HL-60/S4 treated with retinoic acid at 250 ng/mL for 4 days and 3 days (cell line): ENCODE results near the gene CDC42SE2.

Experiments
- in situ Hi-C: fragments of 300-500 bp; cut with MboI; formaldehyde crosslinking; loops from 2 replicates; pipeline ENCODE4 v1.7.0; 2022; ENCODE audit warnings: low sequenced_read_pairs

Gene CDC42SE2

DNA sequence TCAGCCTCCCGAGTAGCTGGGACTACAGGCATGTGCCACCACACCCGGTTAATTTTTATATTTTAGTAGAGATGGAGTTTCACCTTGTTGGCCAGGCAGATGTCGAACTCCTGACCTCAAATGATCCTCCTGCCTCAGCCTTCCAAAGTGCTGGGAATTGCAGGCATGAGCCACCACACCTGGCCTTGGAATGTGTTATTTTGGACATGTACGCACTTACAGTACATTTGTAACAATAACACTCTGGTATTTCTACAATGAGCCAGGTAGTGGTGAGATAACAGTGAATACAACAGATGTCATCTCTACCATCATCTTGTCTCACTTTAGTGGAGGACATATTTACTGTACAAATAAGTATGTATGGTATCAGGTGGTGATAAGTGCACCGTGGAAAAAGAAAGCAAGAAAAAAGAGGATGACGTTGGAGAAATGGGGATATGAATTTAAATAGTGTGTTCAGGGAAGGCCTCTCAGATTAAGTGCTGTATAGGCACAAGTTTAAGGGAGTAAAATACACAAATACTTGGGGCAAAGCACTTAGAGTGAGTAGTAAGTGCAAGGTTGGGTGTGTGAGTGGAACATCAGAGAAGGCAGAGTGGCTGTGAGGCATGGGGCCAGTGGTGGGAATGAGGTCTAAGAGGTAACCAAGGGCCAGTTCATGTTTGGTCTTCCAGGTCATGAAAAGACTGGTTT lies 100.1 kb downstream of the CDC42SE2 start:
- in situ Hi-C loops = no loop called here

GRCh38 chr5:131364507-131365050 lies 100.7 kb downstream of the CDC42SE2 start:
- in situ Hi-C loops = no loop called here

- in situ Hi-C loops = no loop called here
Measured at GRCh38 chr5:131366428-131366827, 102.6 kb downstream of the CDC42SE2 start.

GRCh38 chr5:131367219-131367860 lies 103.5 kb downstream of the CDC42SE2 start:
- in situ Hi-C loops = no loop called here

- in situ Hi-C loops = no loop called here
Measured at GRCh38 chr5:131368866-131369265, 105.0 kb downstream of the CDC42SE2 start.

- in situ Hi-C loops = no loop called here
Measured at GRCh38 chr5:131369558-131369957, 105.7 kb downstream of the CDC42SE2 start.

- in situ Hi-C loops = no loop called here
Measured at GRCh38 chr5:131371835-131372234, 108.0 kb downstream of the CDC42SE2 start.

GRCh38 chr5:131373265-131373664 lies 109.4 kb downstream of the CDC42SE2 start:
- in situ Hi-C loops = no loop called here

DNA sequence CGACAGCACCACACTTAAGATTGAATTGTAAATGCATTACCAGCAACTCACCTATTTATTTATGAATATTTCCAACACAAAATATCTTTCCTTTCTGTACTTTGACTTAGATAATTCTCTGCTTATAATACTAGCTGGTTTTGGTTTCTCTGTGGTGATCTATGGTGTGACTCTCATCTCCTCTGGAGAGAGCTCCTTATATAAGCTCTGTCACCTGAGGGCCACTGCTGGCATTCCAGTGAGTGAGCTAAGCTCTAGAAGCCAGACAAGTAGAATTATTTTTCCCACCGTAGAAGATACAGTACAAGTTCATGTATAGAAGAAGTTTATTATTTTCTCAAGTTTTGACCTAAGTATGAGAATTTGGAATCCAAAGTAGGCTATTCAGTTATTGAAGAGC lies 111.5 kb downstream of the CDC42SE2 start:
- in situ Hi-C loops = loop anchor here (25.0 kb wide), 1 partner anchor 213 kb away; the partner anchor contains the start of genes HINT1 and LYRM7

GRCh38 chr5:131377346-131377745 lies 113.5 kb downstream of the CDC42SE2 start:
- in situ Hi-C loops = loop anchor here (25.0 kb wide), 1 partner anchor 215 kb away; the partner anchor contains the start of genes HINT1 and LYRM7

- in situ Hi-C loops = loop anchor here (25.0 kb wide), 1 partner anchor 216 kb away; the partner anchor contains the start of genes HINT1 and LYRM7
Measured at GRCh38 chr5:131377785-131378325, 114.0 kb downstream of the CDC42SE2 start.

GRCh38 chr5:131378721-131379541 lies 115.1 kb downstream of the CDC42SE2 start:
- in situ Hi-C loops = loop anchor here (25.0 kb wide), 1 partner anchor 217 kb away; the partner anchor contains the start of genes HINT1 and LYRM7

DNA sequence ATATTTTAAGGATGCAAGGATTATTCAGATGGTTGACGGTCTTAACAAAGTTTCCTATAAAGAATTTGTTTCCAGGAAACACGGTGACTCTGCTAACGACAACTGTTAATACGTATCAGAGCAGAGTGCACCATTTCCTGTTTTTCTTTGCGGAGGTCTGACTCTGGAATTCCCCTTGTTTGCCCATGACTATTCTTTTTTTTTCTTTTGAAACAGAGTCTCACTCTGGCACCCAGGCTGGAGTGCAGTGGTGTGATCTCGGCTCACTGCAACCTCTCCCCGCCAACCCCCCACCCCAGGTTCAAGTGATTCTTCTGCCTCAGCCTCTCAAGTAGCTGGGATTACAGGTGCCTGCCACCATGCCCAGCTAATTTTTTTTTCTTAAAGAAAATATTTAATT lies 115.9 kb downstream of the CDC42SE2 start:
- in situ Hi-C loops = loop anchor here (25.0 kb wide), 1 partner anchor 217 kb away; the partner anchor contains the start of genes HINT1 and LYRM7

- in situ Hi-C loops = loop anchor here (25.0 kb wide), 1 partner anchor 218 kb away; the partner anchor contains the start of genes HINT1 and LYRM7
Measured at GRCh38 chr5:131380238-131380637, 116.4 kb downstream of the CDC42SE2 start.

GRCh38 chr5:131381021-131381420 lies 117.2 kb downstream of the CDC42SE2 start:
- in situ Hi-C loops = loop anchor here (25.0 kb wide), 1 partner anchor 219 kb away; the partner anchor contains the start of genes HINT1 and LYRM7

GRCh38 chr5:131381777-131382176 lies 117.9 kb downstream of the CDC42SE2 start:
- in situ Hi-C loops = loop anchor here (25.0 kb wide), 1 partner anchor 219 kb away; the partner anchor contains the start of genes HINT1 and LYRM7

DNA sequence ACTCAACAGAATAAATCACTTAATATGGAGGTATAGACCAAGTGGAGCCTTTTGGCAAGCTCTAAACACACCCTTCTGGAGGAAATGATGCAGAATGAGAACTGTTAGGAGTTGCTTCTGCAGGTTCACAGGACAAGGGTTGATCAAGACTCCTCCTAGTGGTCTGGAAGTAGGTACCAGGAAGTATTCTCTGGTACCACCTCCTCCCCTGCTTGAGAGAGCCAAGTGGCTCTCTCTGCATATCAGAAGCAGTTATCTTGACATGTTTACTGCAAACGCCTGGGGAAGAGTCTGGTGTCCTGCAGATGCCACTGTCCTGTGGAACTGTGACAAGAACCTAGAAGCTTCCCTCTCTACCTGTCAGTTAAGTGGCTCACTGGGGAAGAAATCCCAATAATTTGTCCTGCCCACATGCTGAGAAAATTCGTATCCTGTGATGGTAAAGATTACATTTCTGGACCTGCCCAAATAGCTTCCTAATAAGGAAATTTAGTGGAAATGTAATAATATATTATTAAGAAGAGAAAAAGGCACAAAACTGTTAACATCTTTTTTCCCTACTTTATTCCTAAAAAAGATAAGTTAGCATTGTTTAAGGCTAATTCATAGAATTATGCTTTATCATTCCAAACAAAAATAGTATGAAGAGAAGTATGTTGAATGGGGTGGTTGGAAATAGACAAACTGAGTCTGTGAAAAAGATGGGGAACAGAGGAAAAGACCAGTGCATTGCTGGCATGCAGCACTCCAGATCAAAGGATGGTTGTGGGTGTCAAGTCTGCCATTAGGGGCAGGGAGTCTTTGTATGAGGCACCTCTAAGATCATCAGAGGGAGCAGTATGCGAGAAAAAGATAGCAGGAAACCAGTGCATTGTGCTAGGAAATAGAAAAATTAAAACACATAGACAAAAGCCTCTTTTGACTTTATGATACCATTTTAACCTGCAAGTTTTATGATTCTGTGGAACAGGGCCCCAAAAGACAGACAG lies 118.8 kb downstream of the CDC42SE2 start:
- in situ Hi-C loops = loop anchor here (25.0 kb wide), 1 partner anchor 220 kb away; the partner anchor contains the start of genes HINT1 and LYRM7

GRCh38 chr5:131384173-131384572 lies 120.3 kb downstream of the CDC42SE2 start:
- in situ Hi-C loops = loop anchor here (25.0 kb wide), 1 partner anchor 222 kb away; the partner anchor contains the start of genes HINT1 and LYRM7
